Keratinocyte (primary cell): ENCODE data around the gene CLHC1.

Experiments
- CTCF ChIP-seq, 3 experiments: IDR thresholded peaks in 1 of 3; conservative IDR thresholded peaks in 1 of 3; optimal IDR thresholded peaks in 1 of 3; 2 replicates in 2 of 3; 3 replicates in 1 of 3; pipeline versions ENCODE3 to v1.5.1; 2011; ENCODE audit warnings: low read length in 3 of 3, mild to moderate bottlenecking in 3 of 3, moderate library complexity in 2 of 3, control low read depth in 1 of 3, inconsistent platforms in 1 of 3; ENCODE audit not compliant: insufficient read depth in 2 of 3; ENCODE audit errors: extremely low read depth in 1 of 3
- EZH2 ChIP-seq: IDR thresholded peaks from one replicate; pipeline ENCODE4 v1.6.1; 2012; ENCODE audit warnings: inconsistent platforms, mild to moderate bottlenecking, low read length, moderate library complexity

- no peak for TF ChIP-seq CTCF (optimal IDR thresholded peaks at IDR 0.05 in 1 of 3, IDR thresholded peaks at IDR 0.05 in 1 of 3, conservative IDR thresholded peaks at IDR 0.05 in 1 of 3; ENCODE audit: extremely low read depth in 1 of 3, insufficient read depth in 2 of 3, low read length in 3 of 3)
- TF ChIP-seq EZH2, result no peak
These were observed 84.6 kb downstream of the CLHC1 start for GRCh38 chr2:55147531-55147930.
